Esophagus muscularis mucosa (tissue), 4 donors: ENCODE results near the gene OR13A1.

Experiments used
- CTCF ChIP-seq, 3 experiments: fragments of 200-600 bp in 2 of 3; fragments of 450-650 bp in 1 of 3; sonication (generic) in 2 of 3; IDR thresholded peaks; one replicate each; pipeline ENCODE4 v1.5.1; 2017 to 2019; ENCODE audit warnings: antibody characterized with exemption in 3 of 3, mild to moderate bottlenecking in 2 of 3, moderate library complexity in 1 of 3
- EP300 ChIP-seq: sonication (generic); formaldehyde crosslinking; IDR thresholded peaks from one replicate; pipeline ENCODE4 v1.6.1; 2017; ENCODE audit warnings: antibody characterized with exemption
- POLR2A ChIP-seq: fragments of 450-650 bp; IDR thresholded peaks from one replicate; pipeline ENCODE4 v1.6.1; 2017; ENCODE audit warnings: antibody characterized with exemption, moderate library complexity, mild to moderate bottlenecking, low read depth
- POLR2AphosphoS5 ChIP-seq, 2 donors: sonication (generic); formaldehyde crosslinking; IDR thresholded peaks; one replicate each; pipeline ENCODE4 v1.6.1; 2017; ENCODE audit warnings: antibody characterized with exemption in 2 of 2

- TF ChIP-seq CTCF (IDR thresholded peaks at IDR 0.05) (no peak), POLR2AphosphoS5 (IDR thresholded peaks at IDR 0.05) (no peak), POLR2A (no peak), EP300 (no peak)
Measured at GRCh38 chr10:45255706-45256105, 59.7 kb downstream of the OR13A1 start.
